ENCODE data around the gene PSMD1.

The PSMD1 gene

DNA sequence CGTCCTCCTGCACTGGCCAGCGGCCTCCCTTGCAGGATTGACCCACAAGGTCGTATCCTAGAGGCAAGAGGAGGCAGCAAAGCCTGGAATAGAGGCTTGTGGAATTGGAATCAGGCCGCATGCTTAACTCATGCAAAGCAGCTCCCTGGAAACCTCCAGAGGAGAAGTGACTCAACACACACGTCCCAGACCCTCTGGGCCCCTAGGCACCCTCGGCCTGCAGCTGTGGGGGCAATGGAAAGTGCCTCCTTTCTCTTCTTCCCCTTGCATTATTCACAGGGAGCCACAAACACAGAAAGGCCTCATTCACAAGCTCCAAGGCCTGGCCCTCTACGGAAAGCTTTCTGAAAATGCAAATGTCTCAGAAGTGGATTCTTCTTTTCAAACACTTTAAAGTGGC, 41.2 kb upstream of the PSMD1 start:
- H3K9ac ChIP-seq = no peak overlapping the region
- H3K27ac ChIP-seq = no peak overlapping the region
- H3K4me2 ChIP-seq = no peak overlapping the region

DNA sequence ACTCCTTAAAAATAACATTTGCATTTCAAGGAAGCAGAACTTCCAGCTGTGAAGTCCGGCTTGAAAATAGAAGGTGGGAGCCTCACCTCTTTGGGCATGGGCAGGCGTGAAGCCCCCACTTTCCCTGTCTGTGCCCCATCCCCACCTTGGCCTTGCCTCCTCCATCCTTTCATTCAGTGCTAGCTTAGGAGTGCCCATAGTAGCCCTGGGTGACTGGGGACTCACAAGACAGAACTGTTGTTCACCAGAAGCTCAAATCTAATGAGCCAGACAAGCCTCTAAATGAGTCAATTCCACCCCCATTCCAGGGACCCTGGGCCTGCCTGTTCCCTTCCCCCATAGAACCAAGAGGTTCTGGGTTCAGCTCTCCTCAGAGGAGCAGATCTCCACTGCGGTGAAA, 40.7 kb upstream of the PSMD1 start:
- Histone ChIP-seq H3K9ac (no peak overlapping the region), H3K27me3 (ENCODE audit: insufficient read depth, low read depth) (no peaks in the 10 kb centered on the region), H3K4me3 (IDR thresholded peaks at IDR 0.05; ENCODE audit: insufficient read depth, low read depth, low read length) (no peak overlapping the region), H4K20me1 (ENCODE audit: insufficient read depth) (no peaks in the 10 kb centered on the region), H3K36me3 (ENCODE audit: insufficient read depth) (no peaks in the 10 kb centered on the region), H2AFZ (ENCODE audit: low read depth) (no peak overlapping the region), H3K27ac (no peak overlapping the region), H3K79me2 (ENCODE audit: insufficient read depth, low read depth) (no peaks in the 10 kb centered on the region), H3K4me2 (no peak overlapping the region), H3K4me1 (ENCODE audit: low read depth, poor library complexity, severe bottlenecking) (no peaks in the 10 kb centered on the region)
- TF ChIP-seq, protein P1, sequence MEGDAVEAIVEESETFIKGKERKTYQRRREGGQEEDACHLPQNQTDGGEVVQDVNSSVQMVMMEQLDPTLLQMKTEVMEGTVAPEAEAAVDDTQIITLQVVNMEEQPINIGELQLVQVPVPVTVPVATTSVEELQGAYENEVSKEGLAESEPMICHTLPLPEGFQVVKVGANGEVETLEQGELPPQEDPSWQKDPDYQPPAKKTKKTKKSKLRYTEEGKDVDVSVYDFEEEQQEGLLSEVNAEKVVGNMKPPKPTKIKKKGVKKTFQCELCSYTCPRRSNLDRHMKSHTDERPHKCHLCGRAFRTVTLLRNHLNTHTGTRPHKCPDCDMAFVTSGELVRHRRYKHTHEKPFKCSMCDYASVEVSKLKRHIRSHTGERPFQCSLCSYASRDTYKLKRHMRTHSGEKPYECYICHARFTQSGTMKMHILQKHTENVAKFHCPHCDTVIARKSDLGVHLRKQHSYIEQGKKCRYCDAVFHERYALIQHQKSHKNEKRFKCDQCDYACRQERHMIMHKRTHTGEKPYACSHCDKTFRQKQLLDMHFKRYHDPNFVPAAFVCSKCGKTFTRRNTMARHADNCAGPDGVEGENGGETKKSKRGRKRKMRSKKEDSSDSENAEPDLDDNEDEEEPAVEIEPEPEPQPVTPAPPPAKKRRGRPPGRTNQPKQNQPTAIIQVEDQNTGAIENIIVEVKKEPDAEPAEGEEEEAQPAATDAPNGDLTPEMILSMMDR (conservative IDR thresholded peaks at IDR 0.05; ENCODE audit: low read depth, low read length) = no peak

More for the DNA sequence above, 41.2 kb upstream of the PSMD1 start:
- Histone ChIP-seq H3K4me1 (ENCODE audit: low read depth, poor library complexity, severe bottlenecking) (no peaks in the 10 kb centered on the region), H3K27me3 (ENCODE audit: insufficient read depth, low read depth) (no peaks in the 10 kb centered on the region), H3K36me3 (ENCODE audit: insufficient read depth) (no peaks in the 10 kb centered on the region), H2AFZ (ENCODE audit: low read depth) (no peak overlapping the region), H4K20me1 (ENCODE audit: insufficient read depth) (no peaks in the 10 kb centered on the region), H3K79me2 (ENCODE audit: insufficient read depth, low read depth) (no peaks in the 10 kb centered on the region), H3K4me3 (IDR thresholded peaks at IDR 0.05; ENCODE audit: insufficient read depth, low read depth, low read length) (no peak overlapping the region)
- TF ChIP-seq, protein P1 (conservative IDR thresholded peaks at IDR 0.05; ENCODE audit: low read depth, low read length) = no peak

DNA sequence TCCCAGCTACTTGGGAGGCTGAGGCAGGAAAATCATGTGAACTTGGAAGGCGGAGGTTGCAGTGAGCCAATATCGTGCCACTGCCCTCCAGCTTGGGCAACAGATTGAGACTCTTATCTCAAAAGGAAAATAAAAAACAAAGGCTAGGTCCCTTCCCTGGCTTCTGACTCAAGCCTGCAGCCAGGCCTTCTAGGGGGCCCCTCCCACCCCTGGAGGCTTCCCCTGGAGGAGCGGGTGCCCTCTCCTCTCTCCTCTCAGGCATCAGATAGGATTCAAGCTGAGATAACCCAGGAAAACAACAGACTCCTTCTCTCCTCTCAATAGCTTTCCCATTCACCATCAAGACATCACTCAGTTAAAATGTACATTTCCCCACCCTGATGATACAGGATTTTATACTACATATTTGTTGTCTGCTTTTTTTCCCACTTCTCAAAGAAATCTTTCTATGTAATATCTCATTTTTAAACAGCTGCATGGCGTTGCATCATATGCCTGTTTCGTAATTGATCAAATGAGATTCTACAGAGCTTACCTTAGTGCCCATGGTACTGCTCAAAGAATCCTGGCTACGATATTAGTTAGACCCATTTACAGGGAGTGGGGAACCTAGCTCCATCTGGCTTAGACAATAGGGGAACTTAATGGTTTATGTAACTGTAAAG, 40.0 kb upstream of the PSMD1 start:
- Histone ChIP-seq H3K4me1 (ENCODE audit: low read depth, poor library complexity, severe bottlenecking) (no peaks in the 10 kb centered on the region), H2AFZ (ENCODE audit: low read depth) (no peak overlapping the region), H3K27ac (no peak overlapping the region), H4K20me1 (ENCODE audit: insufficient read depth) (no peaks in the 10 kb centered on the region), H3K27me3 (ENCODE audit: insufficient read depth, low read depth) (no peaks in the 10 kb centered on the region), H3K36me3 (ENCODE audit: insufficient read depth) (no peaks in the 10 kb centered on the region), H3K4me2 (no peak overlapping the region), H3K4me3 (IDR thresholded peaks at IDR 0.05; ENCODE audit: insufficient read depth, low read depth, low read length) (no peak overlapping the region), H3K9ac (no peak overlapping the region), H3K79me2 (ENCODE audit: insufficient read depth, low read depth) (no peaks in the 10 kb centered on the region)
- TF ChIP-seq, protein P1 (conservative IDR thresholded peaks at IDR 0.05; ENCODE audit: low read depth, low read length) = no peak

DNA sequence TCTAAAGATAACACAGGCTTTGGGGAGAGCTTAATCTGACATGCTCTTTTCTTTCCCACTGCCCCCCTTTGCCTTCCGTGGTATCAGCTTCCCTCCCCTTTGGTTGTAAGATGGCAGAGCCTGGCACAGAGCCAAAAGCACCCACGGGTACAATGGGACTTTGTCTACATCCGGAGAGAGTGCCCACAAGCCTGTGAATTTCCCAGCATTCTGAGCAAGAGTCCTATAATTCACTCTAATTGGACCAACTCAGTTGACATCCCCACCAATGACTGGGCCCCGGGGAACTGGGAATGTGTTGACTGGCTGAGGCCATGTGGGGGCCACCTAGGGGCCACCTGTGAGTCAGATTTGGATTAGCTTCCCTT, 39.5 kb upstream of the PSMD1 start:
- Histone ChIP-seq H4K20me1 (ENCODE audit: insufficient read depth) (no peaks in the 10 kb centered on the region), H2AFZ (ENCODE audit: low read depth) (no peak overlapping the region), H3K27ac (no peak overlapping the region), H3K27me3 (ENCODE audit: insufficient read depth, low read depth) (no peaks in the 10 kb centered on the region), H3K4me1 (ENCODE audit: low read depth, poor library complexity, severe bottlenecking) (no peaks in the 10 kb centered on the region), H3K9ac (no peak overlapping the region), H3K4me3 (IDR thresholded peaks at IDR 0.05; ENCODE audit: insufficient read depth, low read depth, low read length) (no peak overlapping the region), H3K4me2 (no peak overlapping the region), H3K36me3 (ENCODE audit: insufficient read depth) (no peaks in the 10 kb centered on the region), H3K79me2 (ENCODE audit: insufficient read depth, low read depth) (no peaks in the 10 kb centered on the region)
- TF ChIP-seq, protein P1 (conservative IDR thresholded peaks at IDR 0.05; ENCODE audit: low read depth, low read length) = no peak

All from KMS-11 (cell line).